ENCODE measurements around the gene P2RY8.
"Not testable (repeated sequence)": the region's sequence is repeated elsewhere in the genome, so short reads cannot be mapped to it uniquely, and the experiment has no call there.

P2RY8 gene

DNA sequence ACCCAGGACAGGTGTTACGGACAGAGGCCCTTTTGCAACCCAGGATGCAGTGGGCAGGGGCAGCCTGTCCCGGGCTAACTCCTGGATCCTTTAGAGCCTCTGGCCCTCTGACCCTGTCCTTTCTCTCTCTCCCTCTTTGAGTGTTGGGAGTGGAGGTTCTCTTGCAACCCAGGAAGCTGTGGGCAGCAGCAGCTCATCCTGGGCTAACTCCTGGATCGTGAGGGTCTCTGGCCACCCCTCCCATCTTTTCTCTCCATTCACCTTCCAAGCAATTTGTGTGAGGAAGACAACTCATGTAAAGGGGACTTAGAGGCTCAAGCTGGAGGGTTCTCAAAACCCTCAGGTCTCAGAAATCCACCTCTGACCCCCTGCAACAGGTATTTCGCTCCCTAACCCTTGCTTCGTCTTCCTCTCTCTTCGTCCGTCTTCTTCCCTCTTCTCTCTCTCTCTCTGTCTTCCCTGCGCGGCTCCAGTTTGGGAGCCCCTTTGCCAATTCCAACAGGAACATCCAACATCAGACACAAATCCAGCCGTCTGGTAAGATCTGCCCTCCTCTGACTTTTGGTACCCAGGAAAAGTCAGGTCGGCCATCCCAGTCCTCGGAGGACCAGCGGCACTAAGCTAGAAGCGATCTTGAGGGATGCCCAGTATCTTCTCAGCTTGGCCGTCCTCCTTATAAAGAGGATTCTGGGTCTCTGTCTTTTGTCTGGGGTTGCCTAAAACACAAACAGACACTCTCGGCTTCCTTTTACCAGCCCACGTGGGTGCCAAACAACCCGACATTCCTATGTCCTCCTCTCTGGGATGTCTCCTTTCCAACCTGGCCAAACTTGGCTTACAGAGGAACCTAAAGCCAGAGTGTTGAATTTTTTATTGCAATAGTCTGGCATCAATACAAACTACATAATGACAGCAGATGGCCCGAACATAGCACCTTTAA lies 92.2 kb downstream of the P2RY8 start:
- no peak for DNase-seq (ENCODE audit: low read depth)

GRCh38 chrX:1443496-1444075 lies 93.4 kb downstream of the P2RY8 start:
- no peak for DNase-seq (ENCODE audit: low read depth)

- DNase-seq (ENCODE audit: low read depth), result no peak
These were observed 94.1 kb downstream of the P2RY8 start for GRCh38 chrX:1442724-1443367.

- no peak for DNase-seq (ENCODE audit: low read depth)
These were observed 94.8 kb downstream of the P2RY8 start for GRCh38 chrX:1442016-1442665.

DNA sequence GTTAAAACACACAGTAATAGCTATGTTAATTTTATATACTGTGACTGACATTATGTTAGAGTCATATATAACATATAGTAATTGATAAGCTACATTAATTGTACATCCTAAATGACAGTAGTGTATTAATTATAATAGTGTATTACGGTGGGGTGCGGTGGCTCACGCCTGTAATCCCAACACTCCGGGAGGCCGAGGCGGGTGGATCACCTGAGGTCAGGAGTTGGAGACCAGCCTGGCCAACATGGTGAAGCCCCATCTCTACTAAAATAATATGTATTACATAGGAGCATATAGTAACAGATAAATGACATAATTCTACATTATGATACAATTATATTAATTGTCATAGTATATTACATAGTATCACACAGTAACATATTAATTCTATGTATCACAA lies 96.5 kb downstream of the P2RY8 start:
- DNase-seq (ENCODE audit: low read depth), result no peak

- DNase-seq (ENCODE audit: low read depth), result no peak
These were observed 101.6 kb downstream of the P2RY8 start for GRCh38 chrX:1435241-1435895.

GRCh38 chrX:1434871-1435240 lies 102.1 kb downstream of the P2RY8 start:
- DNase-seq (ENCODE audit: low read depth), result no peak

DNA sequence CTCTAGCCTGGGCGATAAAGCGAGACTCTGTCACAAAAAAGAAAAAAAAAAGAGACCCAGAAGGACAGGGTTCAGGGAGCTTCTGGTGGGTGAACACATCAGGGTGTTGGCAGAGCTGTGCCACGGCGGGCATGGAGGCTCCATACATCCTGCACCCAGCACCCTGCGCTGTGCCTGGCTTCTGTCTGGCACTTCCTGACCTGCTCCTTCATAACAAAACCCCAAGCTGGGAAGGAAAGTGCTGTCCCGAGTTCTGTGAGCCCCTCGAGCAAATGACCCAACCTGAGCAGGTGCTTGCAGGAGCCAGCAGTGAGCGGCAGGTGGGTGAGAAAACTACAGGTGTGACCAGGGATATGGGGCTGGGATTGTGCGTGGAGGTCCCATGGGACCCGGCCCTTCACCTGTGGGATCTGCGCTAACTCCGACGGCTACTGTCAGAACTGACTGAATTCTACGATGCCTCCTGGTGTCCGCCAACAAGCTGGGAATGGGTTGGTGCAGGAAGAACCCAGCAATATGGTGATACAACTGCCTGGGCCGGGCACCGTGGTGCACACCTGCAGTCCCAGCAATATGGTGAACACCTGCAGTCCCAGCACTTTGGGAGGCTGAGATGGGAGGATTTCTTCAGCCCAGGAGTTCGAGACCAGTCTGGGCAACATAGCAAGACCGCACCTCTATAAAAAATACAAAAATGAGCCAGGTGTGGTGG lies 103.2 kb downstream of the P2RY8 start:
- no peak for DNase-seq (ENCODE audit: low read depth)

- DNase-seq (ENCODE audit: low read depth), result no peak
These were observed 106.5 kb downstream of the P2RY8 start for GRCh38 chrX:1430451-1430850.

- no peak for DNase-seq (ENCODE audit: low read depth)
These were observed 109.2 kb downstream of the P2RY8 start for GRCh38 chrX:1427756-1428155.

DNA sequence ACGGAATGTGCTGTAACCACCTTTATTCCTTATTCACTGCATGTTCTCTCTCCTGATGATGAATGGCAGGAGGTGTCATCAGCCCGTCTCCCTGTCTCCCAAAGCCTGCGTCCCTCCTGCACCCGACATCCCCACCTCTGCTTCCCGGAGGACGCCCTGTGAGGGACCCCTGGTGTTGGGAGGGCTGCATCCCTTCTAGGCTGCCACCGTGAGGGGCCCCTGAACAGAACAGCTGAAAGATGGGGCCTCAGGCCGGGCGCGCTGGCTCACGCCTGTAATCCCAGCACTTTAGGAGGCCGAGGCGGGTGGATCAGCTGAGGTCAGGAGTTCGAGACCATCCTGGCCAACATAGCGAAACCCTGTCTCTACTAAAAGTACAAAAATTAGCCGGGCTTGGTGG lies 110.7 kb downstream of the P2RY8 start:
- not testable (repeated sequence) for DNase-seq (ENCODE audit: low read depth)

GRCh38 chrX:1425381-1425780 lies 111.6 kb downstream of the P2RY8 start:
- DNase-seq (ENCODE audit: low read depth), result no peak

GRCh38 chrX:1424147-1424851 lies 112.7 kb downstream of the P2RY8 start:
- DNase-seq (ENCODE audit: low read depth), result no peak

- no peak for DNase-seq (ENCODE audit: low read depth)
These were observed 113.8 kb downstream of the P2RY8 start for GRCh38 chrX:1423215-1423614.

DNA sequence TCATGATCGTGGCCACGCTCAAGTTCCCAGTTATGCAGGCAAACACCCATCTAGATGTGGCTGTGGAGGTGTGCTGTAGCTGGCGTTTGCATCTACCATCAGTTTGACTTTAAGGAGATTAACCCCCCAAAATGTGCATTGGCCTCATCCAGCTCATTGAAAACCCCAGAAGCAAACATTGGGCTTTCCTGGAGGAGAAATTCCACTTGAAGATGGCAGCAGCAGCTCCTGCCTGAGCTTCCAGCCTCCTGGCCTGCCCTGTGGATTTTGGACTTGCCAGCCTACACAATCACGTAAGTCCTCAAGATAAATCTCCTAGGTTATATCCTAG lies 114.9 kb downstream of the P2RY8 start:
- no peak for DNase-seq (ENCODE audit: low read depth)

DNA sequence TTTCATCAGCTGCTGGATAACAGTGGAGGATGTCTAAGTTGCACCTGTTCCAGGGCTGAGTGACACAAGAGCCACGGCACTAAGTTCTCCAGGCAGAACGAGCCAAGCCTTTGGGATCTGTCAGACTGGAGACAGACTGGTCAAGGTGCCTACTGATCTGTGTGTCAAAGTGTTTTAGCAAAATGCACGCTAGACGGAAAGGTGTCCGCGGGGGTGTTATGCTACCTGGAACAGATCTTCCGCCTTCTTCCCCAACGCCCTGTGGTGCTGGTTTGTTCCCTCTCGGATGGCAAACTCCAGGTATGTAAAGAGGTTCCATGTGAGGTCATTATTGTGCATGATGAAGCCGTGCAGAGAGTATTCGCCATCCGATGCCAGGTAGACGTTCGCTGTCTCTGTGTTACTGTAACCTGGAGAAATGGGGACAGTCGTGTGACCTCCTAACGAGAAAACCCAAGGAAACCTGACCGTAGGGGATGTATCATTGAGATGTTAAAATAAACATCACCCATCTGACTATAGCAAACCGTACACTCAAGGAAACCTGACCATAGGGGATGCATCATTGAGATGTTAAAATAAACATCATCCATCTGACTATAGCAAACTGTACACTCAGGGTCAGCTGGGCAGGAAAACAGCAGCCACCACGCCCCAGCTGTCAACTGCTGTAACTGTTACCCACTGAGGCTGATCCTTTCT lies 115.4 kb downstream of the P2RY8 start:
- DNase-seq (ENCODE audit: low read depth), result no peak

- no peak for DNase-seq (ENCODE audit: low read depth)
These were observed 116.6 kb downstream of the P2RY8 start for GRCh38 chrX:1420371-1420770.

GRCh38 chrX:1419545-1420355 lies 117.2 kb downstream of the P2RY8 start:
- no peak for DNase-seq (ENCODE audit: low read depth)

DNA sequence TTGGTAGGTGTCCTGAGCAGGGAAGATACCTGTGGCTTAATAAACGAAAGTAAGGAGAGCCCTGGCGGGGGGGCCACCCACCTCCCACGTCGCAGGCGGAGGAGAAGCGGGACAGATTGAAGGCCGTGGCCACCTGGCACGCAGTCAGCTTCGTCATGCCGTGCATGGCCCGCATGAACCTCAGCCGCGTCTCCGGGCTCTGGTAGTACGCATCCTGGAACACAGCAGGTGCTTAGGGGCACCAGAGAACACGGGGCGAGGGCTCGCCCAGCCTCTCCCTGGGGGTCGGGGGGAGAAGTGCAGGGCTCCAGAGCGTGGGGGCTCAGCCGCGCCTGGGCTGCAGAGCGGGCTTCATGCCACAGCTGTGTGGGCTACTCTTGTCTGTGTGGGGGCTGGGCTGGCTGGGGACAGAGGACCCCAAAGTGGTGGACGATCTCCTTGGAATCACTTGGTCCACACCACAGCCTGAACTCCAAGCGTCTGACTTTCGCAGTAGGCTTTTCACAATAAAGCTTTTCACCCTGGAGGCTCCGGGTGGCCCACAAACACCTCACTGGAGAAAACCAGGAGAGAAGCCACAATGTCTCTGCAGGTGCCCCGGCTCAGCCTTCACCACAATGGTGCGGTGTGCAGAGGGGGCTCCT lies 118.0 kb downstream of the P2RY8 start:
- no peak for DNase-seq (ENCODE audit: low read depth)
